Measurements from ENCODE around the gene OLIG1. TPM values are rescaled to one million over a fixed set of nuclear protein-coding genes. Genes with fewer than 3 reads are reported as not detected.
A peak's percentile ranks its signal among the peaks of the same experiment; 100 is the strongest.

Gene OLIG1
- total RNA-seq, 1 donor from 2014 or later = not detected

DNA sequence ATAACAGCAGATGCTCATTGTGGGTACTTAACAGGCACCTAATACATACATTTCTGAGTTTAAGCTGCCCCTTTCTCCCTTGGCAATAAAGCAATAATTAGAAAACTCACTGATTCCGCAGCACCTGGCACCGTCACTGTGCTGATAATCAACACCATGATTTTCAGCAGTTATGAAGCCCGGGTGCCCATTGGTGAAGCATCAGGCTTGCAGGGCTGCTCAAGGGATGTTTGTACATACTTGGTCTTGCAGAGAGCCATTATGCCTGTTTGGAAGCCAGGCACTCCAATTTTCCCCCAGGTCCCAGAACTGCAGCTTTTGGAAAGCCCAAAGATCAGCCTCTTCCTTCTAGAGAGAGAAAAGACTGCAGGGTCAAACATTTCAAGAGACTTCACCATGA is 44.3 kb downstream of the OLIG1 start:
- no peak overlapping the region for H3K27ac Mint-ChIP-seq
- H3K9ac ChIP-seq = no peak overlapping the region
- H3K36me3 Mint-ChIP-seq = peaks cover 1% of the 10 kb centered on the region
- no peak overlapping the region for H3K4me3 ChIP-seq
- peaks cover 59% of the 10 kb centered on the region for H4K20me1 ChIP-seq (ENCODE audit: low read depth)
- H3K27ac ChIP-seq = no peak overlapping the region
- TF ChIP-seq, protein P1, sequence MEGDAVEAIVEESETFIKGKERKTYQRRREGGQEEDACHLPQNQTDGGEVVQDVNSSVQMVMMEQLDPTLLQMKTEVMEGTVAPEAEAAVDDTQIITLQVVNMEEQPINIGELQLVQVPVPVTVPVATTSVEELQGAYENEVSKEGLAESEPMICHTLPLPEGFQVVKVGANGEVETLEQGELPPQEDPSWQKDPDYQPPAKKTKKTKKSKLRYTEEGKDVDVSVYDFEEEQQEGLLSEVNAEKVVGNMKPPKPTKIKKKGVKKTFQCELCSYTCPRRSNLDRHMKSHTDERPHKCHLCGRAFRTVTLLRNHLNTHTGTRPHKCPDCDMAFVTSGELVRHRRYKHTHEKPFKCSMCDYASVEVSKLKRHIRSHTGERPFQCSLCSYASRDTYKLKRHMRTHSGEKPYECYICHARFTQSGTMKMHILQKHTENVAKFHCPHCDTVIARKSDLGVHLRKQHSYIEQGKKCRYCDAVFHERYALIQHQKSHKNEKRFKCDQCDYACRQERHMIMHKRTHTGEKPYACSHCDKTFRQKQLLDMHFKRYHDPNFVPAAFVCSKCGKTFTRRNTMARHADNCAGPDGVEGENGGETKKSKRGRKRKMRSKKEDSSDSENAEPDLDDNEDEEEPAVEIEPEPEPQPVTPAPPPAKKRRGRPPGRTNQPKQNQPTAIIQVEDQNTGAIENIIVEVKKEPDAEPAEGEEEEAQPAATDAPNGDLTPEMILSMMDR (IDR thresholded peaks at IDR 0.05) = no peak
- TF ChIP-seq EZH2phosphoT487 (IDR thresholded peaks at IDR 0.05) (no peak), EZH2 (IDR thresholded peaks at IDR 0.05) (no peak)
- no peak overlapping the region for H2AFZ ChIP-seq (replicated peaks)
- peaks cover 35% of the 10 kb centered on the region for H3K4me1 ChIP-seq
- no peaks in the 10 kb centered on the region for H3K9me3 ChIP-seq (ENCODE audit: low read depth)
- peaks cover 56% of the 10 kb centered on the region for H3K4me1 Mint-ChIP-seq
- peaks cover 35% of the 10 kb centered on the region for H3F3A ChIP-seq (ENCODE audit: low read depth)
- H3K9me3 Mint-ChIP-seq = peaks cover 11% of the 10 kb centered on the region
- peaks cover 96% of the 10 kb centered on the region for H3K27me3 ChIP-seq
- no peak for DNase-seq (ENCODE audit: low spot score)
- H3K4me3 Mint-ChIP-seq = no peak overlapping the region
- H3K79me2 ChIP-seq (ENCODE audit: low read depth) = no peaks in the 10 kb centered on the region
- H3K27me3 Mint-ChIP-seq (ENCODE audit: insufficient read depth, low read depth) = peaks cover 73% of the 10 kb centered on the region
- no peaks in the 10 kb centered on the region for H3K36me3 ChIP-seq
- H3K4me2 ChIP-seq = no peak overlapping the region

DNA sequence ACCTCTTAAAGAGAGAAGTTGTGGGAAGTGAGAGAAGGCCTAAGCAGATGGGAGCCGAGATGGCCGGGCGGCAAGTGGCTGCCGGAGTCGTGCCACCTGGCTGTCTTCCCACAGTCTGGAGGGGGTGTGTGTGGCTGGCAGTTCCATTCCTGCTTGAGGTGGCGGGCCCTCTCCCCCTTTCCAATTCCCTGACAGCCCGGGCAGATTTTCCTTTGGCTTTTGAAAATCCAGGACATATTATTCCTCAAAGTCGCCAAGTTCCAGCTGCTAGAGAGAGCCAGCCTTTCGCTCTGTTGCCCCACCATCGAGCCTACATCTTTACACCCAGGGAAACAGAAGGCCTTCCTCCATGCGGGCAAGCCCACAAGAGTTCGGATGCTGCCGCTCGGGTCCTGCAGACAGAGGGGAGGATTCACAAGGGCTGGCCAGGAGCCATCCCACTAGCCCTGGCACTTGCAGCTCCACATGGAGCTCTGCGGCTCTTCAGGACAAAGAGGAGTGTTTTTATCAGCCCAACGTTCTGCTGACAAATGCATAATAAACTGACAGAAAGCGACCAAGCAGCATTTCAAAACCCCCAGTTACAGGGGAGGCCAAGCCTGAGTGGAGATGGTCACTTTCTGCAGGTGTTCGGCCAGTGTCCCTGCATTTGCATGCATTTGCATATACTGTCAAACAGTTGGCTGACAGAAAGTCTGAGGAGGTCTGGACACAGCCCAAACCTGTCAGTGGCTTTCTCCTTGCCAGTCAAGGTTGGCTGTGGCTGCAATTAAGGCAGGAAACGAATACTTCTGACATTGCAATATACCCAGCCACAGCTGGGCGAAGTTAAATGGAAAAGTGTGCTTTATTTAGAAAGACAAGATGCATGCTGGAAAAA is 45.9 kb downstream of the OLIG1 start:
- Mint-ChIP-seq H3K4me3 (peak overlapping the region; percentile 46), H3K9me3 (peaks cover 3% of the 10 kb centered on the region), H3K27me3 (ENCODE audit: insufficient read depth, low read depth) (peaks cover 67% of the 10 kb centered on the region), H3K27ac (no peak overlapping the region), H3K4me1 (peaks cover 50% of the 10 kb centered on the region), H3K36me3 (peaks cover 1% of the 10 kb centered on the region)
- no peak for DNase-seq (ENCODE audit: low spot score)
- Histone ChIP-seq H3K4me3 (no peak overlapping the region), H3K27me3 (peaks cover 95% of the 10 kb centered on the region), H3K4me2 (no peak overlapping the region), H3K9ac (no peak overlapping the region), H3K9me3 (ENCODE audit: low read depth) (no peaks in the 10 kb centered on the region), H4K20me1 (ENCODE audit: low read depth) (peaks cover 46% of the 10 kb centered on the region), H2AFZ (replicated peaks) (no peak overlapping the region), H3K36me3 (no peaks in the 10 kb centered on the region), H3K4me1 (peaks cover 27% of the 10 kb centered on the region), H3K27ac (no peak overlapping the region), H3F3A (ENCODE audit: low read depth) (peaks cover 30% of the 10 kb centered on the region), H3K79me2 (ENCODE audit: low read depth) (no peaks in the 10 kb centered on the region)
- TF ChIP-seq EZH2phosphoT487 (IDR thresholded peaks at IDR 0.05) (no peak), EZH2 (IDR thresholded peaks at IDR 0.05) (no peak)
- TF ChIP-seq, protein P1 (IDR thresholded peaks at IDR 0.05) = no peak

DNA sequence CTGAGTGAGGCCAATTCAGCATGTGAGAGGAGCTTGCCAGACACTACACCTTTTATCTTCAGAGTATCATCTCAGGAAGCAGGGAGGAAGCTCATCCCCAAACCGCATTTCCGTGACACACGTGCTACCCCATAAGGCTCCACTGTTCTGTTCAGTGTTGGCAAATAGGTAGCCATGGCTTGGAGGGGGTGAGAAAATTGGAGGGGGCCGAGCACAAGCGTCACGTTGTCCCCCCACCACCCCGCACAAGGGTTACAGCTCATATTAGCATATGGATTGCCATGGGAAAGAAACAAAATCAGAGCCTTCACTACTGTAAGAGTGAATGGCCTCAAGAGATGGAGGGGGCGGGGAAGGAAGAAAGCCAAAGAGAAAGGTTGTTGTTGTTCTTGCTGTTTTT is 46.7 kb downstream of the OLIG1 start:
- no peaks in the 10 kb centered on the region for H3K79me2 ChIP-seq (ENCODE audit: low read depth)
- no peak for TF ChIP-seq EZH2phosphoT487 (IDR thresholded peaks at IDR 0.05)
- no peak for TF ChIP-seq EZH2 (IDR thresholded peaks at IDR 0.05)
- TF ChIP-seq, protein P1 (IDR thresholded peaks at IDR 0.05) = no peak
- H3K4me3 ChIP-seq = no peak overlapping the region
- Mint-ChIP-seq H3K27me3 (ENCODE audit: insufficient read depth, low read depth) (peaks cover 63% of the 10 kb centered on the region), H3K9me3 (no peaks in the 10 kb centered on the region), H3K4me3 (no peak overlapping the region), H3K36me3 (no peaks in the 10 kb centered on the region), H3K27ac (no peak overlapping the region), H3K4me1 (peaks cover 42% of the 10 kb centered on the region)
- H2AFZ ChIP-seq (replicated peaks) = no peak overlapping the region
- DNase-seq (ENCODE audit: low spot score) = no peak
- H3K27me3 ChIP-seq = peaks cover 91% of the 10 kb centered on the region
- H3K9me3 ChIP-seq (ENCODE audit: low read depth) = no peaks in the 10 kb centered on the region
- peaks cover 25% of the 10 kb centered on the region for H3F3A ChIP-seq (ENCODE audit: low read depth)
- no peak overlapping the region for H3K4me2 ChIP-seq
- H3K36me3 ChIP-seq = no peaks in the 10 kb centered on the region
- peaks cover 19% of the 10 kb centered on the region for H3K4me1 ChIP-seq
- H4K20me1 ChIP-seq (ENCODE audit: low read depth) = peaks cover 38% of the 10 kb centered on the region
- no peak overlapping the region for H3K27ac ChIP-seq
- H3K9ac ChIP-seq = no peak overlapping the region
